Erythroblast (primary cell): Measurements from ENCODE around the gene SEPTIN8.

Experiments
- GATA1 ChIP-seq: IDR thresholded peaks from 2 replicates; pipeline ENCODE4 v1.6.1; 2011; ENCODE audit warnings: low read depth, mild to moderate bottlenecking, control low read depth, low read length, moderate library complexity
- POLR2A ChIP-seq: IDR thresholded peaks from 2 replicates; pipeline ENCODE4 v1.6.1; 2011; ENCODE audit warnings: mild to moderate bottlenecking, low read length

DNA sequence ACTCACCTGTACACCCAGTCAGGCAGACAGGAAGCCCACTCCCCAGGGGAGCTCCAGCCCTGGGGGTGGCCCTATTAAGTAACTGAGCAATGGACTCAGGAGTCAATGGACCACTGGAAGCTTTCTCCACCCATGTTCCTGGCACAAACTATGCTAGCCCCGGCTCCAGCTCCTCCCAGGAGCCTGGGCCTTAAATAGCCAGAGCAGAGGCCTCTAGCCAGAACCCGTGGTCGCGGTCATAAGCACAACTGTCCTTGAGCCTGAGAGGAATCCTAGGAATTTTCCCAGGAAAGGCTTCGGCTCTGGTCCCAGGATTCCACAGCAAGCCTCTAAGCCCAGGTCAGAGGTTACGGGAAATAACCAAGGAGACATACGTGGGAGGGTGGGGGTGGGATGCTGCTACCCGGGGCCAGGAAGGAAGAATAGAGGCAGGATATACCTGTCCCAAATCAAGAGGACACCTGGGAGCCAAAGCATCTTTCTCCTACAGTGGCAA is 5.5 kb downstream of the SEPTIN8 start:
- TF ChIP-seq POLR2A, result no peak
- TF ChIP-seq GATA1, result no peak
